Liver (tissue), 3 donors: ENCODE measurements around the gene TMEM212.

Source experiments
- ATF3 ChIP-seq: IDR thresholded peaks from 2 replicates; pipeline ENCODE4 v1.6.1; 2016; ENCODE audit warnings: antibody characterized with exemption
- CTCF ChIP-seq: fragments of 150-350 bp; IDR thresholded peaks from 2 replicates; pipeline ENCODE4 v1.5.1; 2017; ENCODE audit warnings: improper control_type of control experiment, low read depth, low read length; ENCODE audit not compliant: missing input control
- EGR1 ChIP-seq, 2 donors: IDR thresholded peaks; 2 replicates each; pipeline ENCODE4 v1.6.1; 2016 to 2018; ENCODE audit warnings: antibody characterized with exemption in 2 of 2, low read depth in 2 of 2
- FOXA1 ChIP-seq: IDR thresholded peaks from 2 replicates; pipeline ENCODE4 v1.6.1; 2016; ENCODE audit warnings: antibody characterized with exemption
- GABPA ChIP-seq, 2 donors: IDR thresholded peaks in 1 of 2; conservative IDR thresholded peaks in 1 of 2; 2 replicates each; pipeline ENCODE4 v1.6.1; 2016; ENCODE audit warnings: antibody characterized with exemption in 2 of 2, mild to moderate bottlenecking in 1 of 2, moderate library complexity in 1 of 2
- MAX ChIP-seq: IDR thresholded peaks from 2 replicates; pipeline ENCODE4 v1.6.1; 2016; ENCODE audit warnings: antibody characterized with exemption
- NR2F2 ChIP-seq: IDR thresholded peaks from 2 replicates; pipeline ENCODE4 v1.6.1; 2016; ENCODE audit warnings: antibody characterized with exemption
- RAD21 ChIP-seq, 2 donors: IDR thresholded peaks; 2 replicates each; pipeline ENCODE4 v1.6.1; 2016; ENCODE audit warnings: antibody characterized with exemption in 2 of 2, mild to moderate bottlenecking in 2 of 2
- REST ChIP-seq: IDR thresholded peaks from 2 replicates; pipeline ENCODE4 v1.6.1; 2016; ENCODE audit warnings: antibody characterized with exemption, mild to moderate bottlenecking
- SP1 ChIP-seq: IDR thresholded peaks from 2 replicates; pipeline ENCODE4 v1.6.1; 2018; ENCODE audit warnings: antibody characterized with exemption, mild to moderate bottlenecking
- TAF1 ChIP-seq: conservative IDR thresholded peaks from 2 replicates; pipeline ENCODE4 v1.6.1; 2016; ENCODE audit warnings: antibody characterized with exemption, mild to moderate bottlenecking
- YY1 ChIP-seq: IDR thresholded peaks from 2 replicates; pipeline ENCODE4 v1.6.1; 2016; ENCODE audit warnings: antibody characterized with exemption, mild to moderate bottlenecking
- ZBTB33 ChIP-seq: IDR thresholded peaks from 2 replicates; pipeline ENCODE4 v1.6.1; 2016; ENCODE audit warnings: antibody characterized with exemption
- donor health status: healthy.
- donor health status: healthy.

GRCh38 chr3:171846597-171846996, 3.4 kb downstream of the TMEM212 start:
- TF ChIP-seq TAF1 (no peak), CTCF (no peak), YY1 (no peak), RAD21 (IDR thresholded peaks at IDR 0.05) (no peak), SP1 (no peak), REST (no peak), ATF3 (no peak), FOXA1 (no peak), MAX (no peak), EGR1 (IDR thresholded peaks at IDR 0.05; ENCODE audit: low read depth in 2 of 2) (no peak), GABPA (IDR thresholded peaks at IDR 0.05 in 1 of 2, conservative IDR thresholded peaks at IDR 0.05 in 1 of 2) (no peak), NR2F2 (no peak), ZBTB33 (no peak)
